Mucosa of rectum (tissue), 2 donors: ENCODE data around the gene HTR2A.

Source experiments
- H3K27ac ChIP-seq, 2 donors: one replicate each; pipeline ENCODE4 v1.7.0; 2013; ENCODE audit warnings: inconsistent platforms in 2 of 2, low read depth in 2 of 2, low read length in 2 of 2
- H3K27me3 ChIP-seq, 2 donors: one replicate each; pipeline ENCODE4 v1.7.0; 2013; ENCODE audit warnings: low read length in 2 of 2; ENCODE audit not compliant: control insufficient read depth in 2 of 2, insufficient read depth in 2 of 2
- H3K36me3 ChIP-seq, 2 donors: one replicate each; pipeline ENCODE4 v1.7.0; 2013; ENCODE audit warnings: low read length in 2 of 2; ENCODE audit not compliant: control insufficient read depth in 2 of 2, insufficient read depth in 2 of 2
- H3K4me1 ChIP-seq, 2 donors: one replicate each; pipeline ENCODE4 v1.7.0; 2013; ENCODE audit warnings: low read length in 2 of 2, mild to moderate bottlenecking in 1 of 2; ENCODE audit not compliant: control insufficient read depth in 2 of 2, insufficient read depth in 2 of 2
- H3K4me3 ChIP-seq, 2 donors: one replicate each; pipeline ENCODE4 v1.7.0; 2013; ENCODE audit warnings: low read length in 2 of 2
- H3K9ac ChIP-seq, 2 donors: one replicate each; pipeline ENCODE4 v1.7.0; 2013; ENCODE audit warnings: low read length in 2 of 2, low read depth in 1 of 2, mild to moderate bottlenecking in 1 of 2
- H3K9me3 ChIP-seq, 2 donors: one replicate each; pipeline ENCODE4 v1.7.0; 2013; ENCODE audit warnings: low read length in 2 of 2; ENCODE audit not compliant: control insufficient read depth in 2 of 2
- donor health status: healthy.
- donor health status: Normal muscosa, but diverticular disease.

HTR2A gene

GRCh38 chr13:46896341-46897137, at the start of gene HTR2A:
Gene HTR2A (minus strand): TSS chr13:46897053. CDS start chr13:46895906, 1,147 bp downstream.
- Histone ChIP-seq H3K4me1 (no peaks in the 10 kb centered on the region), H3K9me3 (no peaks in the 10 kb centered on the region), H3K27me3 (peaks cover 10% of the 10 kb centered on the region in 2 donors), H3K27ac (peak within 1 kb of the TSS in 1 of 2 donors; percentile 3), H3K4me3 (peak within 1 kb of the TSS; percentile 60 to 66), H3K36me3 (no peaks in the 10 kb centered on the region), H3K9ac (no peak within 1 kb of the TSS)

- Histone ChIP-seq H3K4me1 (no peaks in the 10 kb centered on the region), H3K9ac (no peak overlapping the region), H3K9me3 (peaks cover 0 to 4% of the 10 kb centered on the region in 2 donors), H3K36me3 (no peaks in the 10 kb centered on the region), H3K27me3 (no peaks in the 10 kb centered on the region), H3K4me3 (no peak overlapping the region), H3K27ac (no peak overlapping the region)
Measured at GRCh38 chr13:46936525-46936924, 39.7 kb upstream of the HTR2A start.

GRCh38 chr13:46934749-46935148, 37.9 kb upstream of the HTR2A start:
- Histone ChIP-seq H3K4me3 (no peak overlapping the region), H3K9ac (no peak overlapping the region), H3K4me1 (no peaks in the 10 kb centered on the region), H3K36me3 (no peaks in the 10 kb centered on the region), H3K27me3 (no peaks in the 10 kb centered on the region), H3K9me3 (peaks cover 0 to 4% of the 10 kb centered on the region in 2 donors), H3K27ac (no peak overlapping the region)

GRCh38 chr13:46926916-46927590, 30.2 kb upstream of the HTR2A start:
- Histone ChIP-seq H3K9ac (no peak overlapping the region), H3K9me3 (no peaks in the 10 kb centered on the region), H3K27ac (no peak overlapping the region), H3K4me1 (no peaks in the 10 kb centered on the region), H3K36me3 (no peaks in the 10 kb centered on the region), H3K4me3 (no peak overlapping the region), H3K27me3 (no peaks in the 10 kb centered on the region)

- Histone ChIP-seq H3K9ac (no peak overlapping the region), H3K9me3 (no peaks in the 10 kb centered on the region), H3K27me3 (no peaks in the 10 kb centered on the region), H3K4me3 (no peak overlapping the region), H3K27ac (no peak overlapping the region), H3K36me3 (no peaks in the 10 kb centered on the region), H3K4me1 (no peaks in the 10 kb centered on the region)
Measured at GRCh38 chr13:46925486-46925885, 28.6 kb upstream of the HTR2A start.

- H3K9ac ChIP-seq, result no peak overlapping the region
- H3K36me3 ChIP-seq, result no peaks in the 10 kb centered on the region
- H3K9me3 ChIP-seq, result no peaks in the 10 kb centered on the region
- no peak overlapping the region for H3K27ac ChIP-seq
- no peaks in the 10 kb centered on the region for H3K27me3 ChIP-seq
- H3K4me1 ChIP-seq, result no peaks in the 10 kb centered on the region
- no peak overlapping the region for H3K4me3 ChIP-seq
Measured at GRCh38 chr13:46914341-46914740, 17.5 kb upstream of the HTR2A start.

- no peak overlapping the region for H3K4me3 ChIP-seq
- no peaks in the 10 kb centered on the region for H3K36me3 ChIP-seq
- H3K27me3 ChIP-seq, result no peaks in the 10 kb centered on the region
- H3K27ac ChIP-seq, result no peak overlapping the region
- no peaks in the 10 kb centered on the region for H3K9me3 ChIP-seq
- no peaks in the 10 kb centered on the region for H3K4me1 ChIP-seq
- H3K9ac ChIP-seq, result no peak overlapping the region
Measured at GRCh38 chr13:46913757-46914156, 16.9 kb upstream of the HTR2A start.

GRCh38 chr13:46909042-46909441, 12.2 kb upstream of the HTR2A start:
- Histone ChIP-seq H3K9me3 (no peaks in the 10 kb centered on the region), H3K36me3 (no peaks in the 10 kb centered on the region), H3K4me3 (no peak overlapping the region), H3K9ac (no peak overlapping the region), H3K27me3 (no peaks in the 10 kb centered on the region), H3K27ac (no peak overlapping the region), H3K4me1 (no peaks in the 10 kb centered on the region)

GRCh38 chr13:46908501-46908900, 11.6 kb upstream of the HTR2A start:
- no peak overlapping the region for H3K9ac ChIP-seq
- no peaks in the 10 kb centered on the region for H3K4me1 ChIP-seq
- no peaks in the 10 kb centered on the region for H3K9me3 ChIP-seq
- no peaks in the 10 kb centered on the region for H3K36me3 ChIP-seq
- no peak overlapping the region for H3K4me3 ChIP-seq
- H3K27ac ChIP-seq, result no peak overlapping the region
- no peaks in the 10 kb centered on the region for H3K27me3 ChIP-seq

- Histone ChIP-seq H3K4me3 (no peak overlapping the region), H3K9me3 (no peaks in the 10 kb centered on the region), H3K36me3 (no peaks in the 10 kb centered on the region), H3K27me3 (no peaks in the 10 kb centered on the region), H3K4me1 (no peaks in the 10 kb centered on the region), H3K27ac (no peak overlapping the region), H3K9ac (no peak overlapping the region)
Measured at GRCh38 chr13:46906405-46906804, 9.6 kb upstream of the HTR2A start.
